Measurements from ENCODE around the gene INTS11. TPM values are rescaled to one million over a fixed set of nuclear protein-coding genes. Genes with fewer than 3 reads are reported as not detected.

Gene INTS11
- total and polyA plus RNA-seq, 2 of the 13 experiments (the other 11 are each of a cell fraction or from before 2014, with no cell fraction given), result 52.8 to 94.8 TPM

DNA sequence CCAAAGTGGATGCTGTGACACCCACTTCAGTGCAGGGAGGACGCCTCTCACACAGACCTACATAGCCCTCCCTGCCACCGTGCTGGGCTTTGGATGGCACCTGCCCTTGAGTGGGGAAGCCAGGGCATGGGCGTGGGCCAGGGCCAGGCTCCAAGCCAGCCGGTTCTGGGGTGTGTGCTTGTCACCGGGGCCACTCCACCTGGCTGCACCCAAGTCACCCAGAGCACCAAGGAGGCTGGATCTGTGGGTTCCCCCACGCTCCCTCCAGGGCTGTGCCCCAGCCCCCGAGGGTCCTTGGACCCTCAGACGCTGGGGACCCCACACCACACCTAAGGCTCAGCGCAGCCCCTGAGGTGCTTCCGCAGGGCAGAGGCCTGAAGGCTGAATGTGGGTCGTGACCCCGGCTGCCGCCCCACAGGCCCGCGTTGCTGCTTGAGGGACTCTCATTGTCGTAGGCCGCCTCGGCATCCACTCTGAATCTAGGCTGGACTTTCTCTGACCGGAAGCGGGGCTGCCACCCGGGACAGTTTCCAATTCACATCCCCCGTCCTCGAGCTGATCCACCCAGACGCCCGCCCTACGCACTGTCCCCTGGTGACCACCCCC, 32.4 kb upstream of the INTS11 start (continued):
- TF ChIP-seq, protein P1, sequence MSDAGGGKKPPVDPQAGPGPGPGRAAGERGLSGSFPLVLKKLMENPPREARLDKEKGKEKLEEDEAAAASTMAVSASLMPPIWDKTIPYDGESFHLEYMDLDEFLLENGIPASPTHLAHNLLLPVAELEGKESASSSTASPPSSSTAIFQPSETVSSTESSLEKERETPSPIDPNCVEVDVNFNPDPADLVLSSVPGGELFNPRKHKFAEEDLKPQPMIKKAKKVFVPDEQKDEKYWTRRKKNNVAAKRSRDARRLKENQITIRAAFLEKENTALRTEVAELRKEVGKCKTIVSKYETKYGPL (CRISPR knock-in tag; IDR thresholded peaks at IDR 0.05), result no peak
- no peak for TF ChIP-seq ZNF563 (CRISPR knock-in tag; IDR thresholded peaks at IDR 0.05)
- no peak for TF ChIP-seq ADNP (CRISPR knock-in tag; IDR thresholded peaks at IDR 0.05)
- no peak for TF ChIP-seq GFI1 (CRISPR knock-in tag; IDR thresholded peaks at IDR 0.05; ENCODE audit: borderline replicate concordance)
- TF ChIP-seq ZNF562 (CRISPR knock-in tag; IDR thresholded peaks at IDR 0.05; ENCODE audit: borderline replicate concordance), result no peak
- TF ChIP-seq AGO1 (IDR thresholded peaks at IDR 0.05; ENCODE audit: low read depth, low read length, poor library complexity, severe bottlenecking), result peak; percentile 91
- no peak for TF ChIP-seq SRSF1 (optimal IDR thresholded peaks at IDR 0.05; ENCODE audit: low read depth, low read length)
- TF ChIP-seq ZBTB38 (CRISPR knock-in tag; IDR thresholded peaks at IDR 0.05), result 0 out of 2 replicates have a peak, but pooled peaks have one; percentile 35
- 0 out of 2 replicates have a peak, but pooled peaks have one; percentile 8 for TF ChIP-seq ZNF598 (CRISPR knock-in tag; IDR thresholded peaks at IDR 0.05; ENCODE audit: borderline replicate concordance)
- TF ChIP-seq THAP11 (CRISPR knock-in tag; IDR thresholded peaks at IDR 0.05), result no peak
- peak; percentile 56; the same call in 1 of the 2 replicates for TF ChIP-seq AKAP8 (CRISPR knock-in tag; IDR thresholded peaks at IDR 0.05)
- no peak for TF ChIP-seq ZNF468 (CRISPR knock-in tag; IDR thresholded peaks at IDR 0.05)
- TF ChIP-seq, protein P2, sequence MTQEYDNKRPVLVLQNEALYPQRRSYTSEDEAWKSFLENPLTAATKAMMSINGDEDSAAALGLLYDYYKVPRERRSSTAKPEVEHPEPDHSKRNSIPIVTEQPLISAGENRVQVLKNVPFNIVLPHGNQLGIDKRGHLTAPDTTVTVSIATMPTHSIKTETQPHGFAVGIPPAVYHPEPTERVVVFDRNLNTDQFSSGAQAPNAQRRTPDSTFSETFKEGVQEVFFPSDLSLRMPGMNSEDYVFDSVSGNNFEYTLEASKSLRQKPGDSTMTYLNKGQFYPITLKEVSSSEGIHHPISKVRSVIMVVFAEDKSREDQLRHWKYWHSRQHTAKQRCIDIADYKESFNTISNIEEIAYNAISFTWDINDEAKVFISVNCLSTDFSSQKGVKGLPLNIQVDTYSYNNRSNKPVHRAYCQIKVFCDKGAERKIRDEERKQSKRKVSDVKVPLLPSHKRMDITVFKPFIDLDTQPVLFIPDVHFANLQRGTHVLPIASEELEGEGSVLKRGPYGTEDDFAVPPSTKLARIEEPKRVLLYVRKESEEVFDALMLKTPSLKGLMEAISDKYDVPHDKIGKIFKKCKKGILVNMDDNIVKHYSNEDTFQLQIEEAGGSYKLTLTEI (CRISPR knock-in tag; conservative IDR thresholded peaks at IDR 0.05), result no peak
- TF ChIP-seq SOX13 (IDR thresholded peaks at IDR 0.05), result no peak
- TF ChIP-seq SOX13 (CRISPR knock-in tag; conservative IDR thresholded peaks at IDR 0.05 in 1 of 2, IDR thresholded peaks at IDR 0.05 in 1 of 2), result no peak
- TF ChIP-seq, protein P3, sequence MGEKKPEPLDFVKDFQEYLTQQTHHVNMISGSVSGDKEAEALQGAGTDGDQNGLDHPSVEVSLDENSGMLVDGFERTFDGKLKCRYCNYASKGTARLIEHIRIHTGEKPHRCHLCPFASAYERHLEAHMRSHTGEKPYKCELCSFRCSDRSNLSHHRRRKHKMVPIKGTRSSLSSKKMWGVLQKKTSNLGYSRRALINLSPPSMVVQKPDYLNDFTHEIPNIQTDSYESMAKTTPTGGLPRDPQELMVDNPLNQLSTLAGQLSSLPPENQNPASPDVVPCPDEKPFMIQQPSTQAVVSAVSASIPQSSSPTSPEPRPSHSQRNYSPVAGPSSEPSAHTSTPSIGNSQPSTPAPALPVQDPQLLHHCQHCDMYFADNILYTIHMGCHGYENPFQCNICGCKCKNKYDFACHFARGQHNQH (CRISPR knock-in tag; IDR thresholded peaks at IDR 0.05), result no peak
- 0 out of 2 replicates have a peak, but pooled peaks have one; percentile 63 for TF ChIP-seq HNRNPL (IDR thresholded peaks at IDR 0.05; ENCODE audit: low read depth, low read length)
- no peak for TF ChIP-seq ZEB1 (IDR thresholded peaks at IDR 0.05; ENCODE audit: insufficient replicate concordance, low read depth)
- no peak for TF ChIP-seq NFYB (CRISPR knock-in tag; IDR thresholded peaks at IDR 0.05)
- no peak for TF ChIP-seq SMARCE1 (IDR thresholded peaks at IDR 0.05; ENCODE audit: borderline replicate concordance)
- no peak for TF ChIP-seq HOXD1 (CRISPR knock-in tag; IDR thresholded peaks at IDR 0.05)
- TF ChIP-seq, protein P4, sequence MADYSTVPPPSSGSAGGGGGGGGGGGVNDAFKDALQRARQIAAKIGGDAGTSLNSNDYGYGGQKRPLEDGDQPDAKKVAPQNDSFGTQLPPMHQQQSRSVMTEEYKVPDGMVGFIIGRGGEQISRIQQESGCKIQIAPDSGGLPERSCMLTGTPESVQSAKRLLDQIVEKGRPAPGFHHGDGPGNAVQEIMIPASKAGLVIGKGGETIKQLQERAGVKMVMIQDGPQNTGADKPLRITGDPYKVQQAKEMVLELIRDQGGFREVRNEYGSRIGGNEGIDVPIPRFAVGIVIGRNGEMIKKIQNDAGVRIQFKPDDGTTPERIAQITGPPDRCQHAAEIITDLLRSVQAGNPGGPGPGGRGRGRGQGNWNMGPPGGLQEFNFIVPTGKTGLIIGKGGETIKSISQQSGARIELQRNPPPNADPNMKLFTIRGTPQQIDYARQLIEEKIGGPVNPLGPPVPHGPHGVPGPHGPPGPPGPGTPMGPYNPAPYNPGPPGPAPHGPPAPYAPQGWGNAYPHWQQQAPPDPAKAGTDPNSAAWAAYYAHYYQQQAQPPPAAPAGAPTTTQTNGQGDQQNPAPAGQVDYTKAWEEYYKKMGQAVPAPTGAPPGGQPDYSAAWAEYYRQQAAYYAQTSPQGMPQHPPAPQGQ (CRISPR knock-in tag; IDR thresholded peaks at IDR 0.05; ENCODE audit: borderline replicate concordance), result no peak
- no peak for TF ChIP-seq MTA1 (CRISPR knock-in tag; IDR thresholded peaks at IDR 0.05; ENCODE audit: borderline replicate concordance)
- TF ChIP-seq, protein P5, sequence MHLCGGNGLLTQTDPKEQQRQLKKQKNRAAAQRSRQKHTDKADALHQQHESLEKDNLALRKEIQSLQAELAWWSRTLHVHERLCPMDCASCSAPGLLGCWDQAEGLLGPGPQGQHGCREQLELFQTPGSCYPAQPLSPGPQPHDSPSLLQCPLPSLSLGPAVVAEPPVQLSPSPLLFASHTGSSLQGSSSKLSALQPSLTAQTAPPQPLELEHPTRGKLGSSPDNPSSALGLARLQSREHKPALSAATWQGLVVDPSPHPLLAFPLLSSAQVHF (CRISPR knock-in tag; IDR thresholded peaks at IDR 0.05), result no peak
- TF ChIP-seq NR2F6 (IDR thresholded peaks at IDR 0.05), result no peak
- TF ChIP-seq NR2F6 (CRISPR knock-in tag; IDR thresholded peaks at IDR 0.05), result peak; percentile 36; the same call in 1 of the 2 replicates
